ENCODE data around the gene OLFML2A.
A peak's percentile ranks its signal among the peaks of the same experiment; 100 is the strongest.

Gene OLFML2A

GRCh38 chr9:124839612-124840299, 62.8 kb downstream of the OLFML2A start:
- Histone ChIP-seq H3K27me3 (ENCODE audit: insufficient read depth, poor library complexity, severe bottlenecking) (no peaks in the 10 kb centered on the region), H3K9me3 (ENCODE audit: severe bottlenecking) (no peaks in the 10 kb centered on the region), H3K36me3 (ENCODE audit: low read depth) (no peaks in the 10 kb centered on the region), H3K4me3 (ENCODE audit: severe bottlenecking) (no peak overlapping the region), H3K27ac (ENCODE audit: poor library complexity, severe bottlenecking) (no peak overlapping the region), H3K4me1 (ENCODE audit: insufficient read depth, poor library complexity, severe bottlenecking) (peaks cover 8% of the 10 kb centered on the region)
- DNase-seq (ENCODE audit: low spot score): no peak
- ATAC-seq (ENCODE audit: low read depth): peak; percentile 16; the same call in 1 of the 3 replicates
- peak; percentile 43 for TF ChIP-seq CTCF (IDR thresholded peaks at IDR 0.05; ENCODE audit: poor library complexity, severe bottlenecking)

- Histone ChIP-seq H3K27me3 (ENCODE audit: insufficient read depth, poor library complexity, severe bottlenecking) (no peaks in the 10 kb centered on the region), H3K36me3 (ENCODE audit: low read depth) (no peaks in the 10 kb centered on the region), H3K4me1 (ENCODE audit: insufficient read depth, poor library complexity, severe bottlenecking) (peaks cover 2% of the 10 kb centered on the region), H3K4me3 (ENCODE audit: severe bottlenecking) (no peak overlapping the region), H3K27ac (ENCODE audit: poor library complexity, severe bottlenecking) (no peak overlapping the region), H3K9me3 (ENCODE audit: severe bottlenecking) (no peaks in the 10 kb centered on the region)
- ATAC-seq (ENCODE audit: low read depth): no peak
- TF ChIP-seq CTCF (IDR thresholded peaks at IDR 0.05; ENCODE audit: poor library complexity, severe bottlenecking): peak; percentile 14
- DNase-seq (ENCODE audit: low spot score): no peak
Observed at GRCh38 chr9:124840300-124840833, 63.4 kb downstream of the OLFML2A start.

GRCh38 chr9:124841075-124841821, 64.3 kb downstream of the OLFML2A start:
- Histone ChIP-seq H3K27ac (ENCODE audit: poor library complexity, severe bottlenecking) (no peak overlapping the region), H3K9me3 (ENCODE audit: severe bottlenecking) (no peaks in the 10 kb centered on the region), H3K27me3 (ENCODE audit: insufficient read depth, poor library complexity, severe bottlenecking) (no peaks in the 10 kb centered on the region), H3K4me1 (ENCODE audit: insufficient read depth, poor library complexity, severe bottlenecking) (no peaks in the 10 kb centered on the region), H3K4me3 (ENCODE audit: severe bottlenecking) (no peak overlapping the region), H3K36me3 (ENCODE audit: low read depth) (no peaks in the 10 kb centered on the region)
- no peak for ATAC-seq (ENCODE audit: low read depth)
- DNase-seq (ENCODE audit: low spot score): no peak
- peak; percentile 2 for TF ChIP-seq CTCF (IDR thresholded peaks at IDR 0.05; ENCODE audit: poor library complexity, severe bottlenecking)

GRCh38 chr9:124843456-124844034, 66.6 kb downstream of the OLFML2A start:
- Histone ChIP-seq H3K4me1 (ENCODE audit: insufficient read depth, poor library complexity, severe bottlenecking) (no peaks in the 10 kb centered on the region), H3K4me3 (ENCODE audit: severe bottlenecking) (no peak overlapping the region), H3K9me3 (ENCODE audit: severe bottlenecking) (no peaks in the 10 kb centered on the region), H3K27ac (ENCODE audit: poor library complexity, severe bottlenecking) (no peak overlapping the region), H3K27me3 (ENCODE audit: insufficient read depth, poor library complexity, severe bottlenecking) (no peaks in the 10 kb centered on the region), H3K36me3 (ENCODE audit: low read depth) (no peaks in the 10 kb centered on the region)
- DNase-seq (ENCODE audit: low spot score) (no peak), ATAC-seq (ENCODE audit: low read depth) (no peak)
- no peak for TF ChIP-seq CTCF (IDR thresholded peaks at IDR 0.05; ENCODE audit: poor library complexity, severe bottlenecking)
